Ishikawa (cell line): Measurements from ENCODE around the gene TSPAN7.

Experiments used
- MAX ChIP-seq: IDR thresholded peaks from 2 replicates; pipeline ENCODE4 v1.6.1; 2012
- RAD21 ChIP-seq: IDR thresholded peaks from 2 replicates; pipeline ENCODE4 v1.6.1; 2012; ENCODE audit warnings: low read depth
- REST ChIP-seq: IDR thresholded peaks from 2 replicates; pipeline ENCODE4 v1.6.1; 2012; ENCODE audit warnings: low read depth, mild to moderate bottlenecking
- TAF1 ChIP-seq: IDR thresholded peaks from 2 replicates; pipeline ENCODE4 v1.6.1; 2012; ENCODE audit warnings: low read depth, mild to moderate bottlenecking
- TCF12 ChIP-seq: IDR thresholded peaks from 2 replicates; pipeline ENCODE4 v1.6.1; 2012; ENCODE audit warnings: low read depth

- TF ChIP-seq TAF1 = no peak
- TF ChIP-seq MAX = no peak
- no peak for TF ChIP-seq RAD21
- TF ChIP-seq REST = no peak
- TF ChIP-seq TCF12 = no peak
Measured at GRCh38 chrX:38560776-38561125, 591 bp upstream of the TSPAN7 start.
